GM21576 (cell line): ENCODE data around the gene ZNF608.
A peak's percentile ranks its signal among the peaks of the same experiment; 100 is the strongest.

ENCODE experiments used
- ATAC-seq: cut with Tn5 transposase; IDR thresholded peaks from one replicate; pipeline ENCODE4 v1.9.1; 2021; ENCODE audit warnings: mild to moderate bottlenecking, moderate library complexity; ENCODE audit not compliant: unreplicated experiment

Gene ZNF608

GRCh38 chr5:124755565-124755964 is 9.1 kb upstream of the ZNF608 start:
- ATAC-seq, result no peak

- no peak for ATAC-seq
Observed at GRCh38 chr5:124755041-124755440, 8.6 kb upstream of the ZNF608 start.

DNA sequence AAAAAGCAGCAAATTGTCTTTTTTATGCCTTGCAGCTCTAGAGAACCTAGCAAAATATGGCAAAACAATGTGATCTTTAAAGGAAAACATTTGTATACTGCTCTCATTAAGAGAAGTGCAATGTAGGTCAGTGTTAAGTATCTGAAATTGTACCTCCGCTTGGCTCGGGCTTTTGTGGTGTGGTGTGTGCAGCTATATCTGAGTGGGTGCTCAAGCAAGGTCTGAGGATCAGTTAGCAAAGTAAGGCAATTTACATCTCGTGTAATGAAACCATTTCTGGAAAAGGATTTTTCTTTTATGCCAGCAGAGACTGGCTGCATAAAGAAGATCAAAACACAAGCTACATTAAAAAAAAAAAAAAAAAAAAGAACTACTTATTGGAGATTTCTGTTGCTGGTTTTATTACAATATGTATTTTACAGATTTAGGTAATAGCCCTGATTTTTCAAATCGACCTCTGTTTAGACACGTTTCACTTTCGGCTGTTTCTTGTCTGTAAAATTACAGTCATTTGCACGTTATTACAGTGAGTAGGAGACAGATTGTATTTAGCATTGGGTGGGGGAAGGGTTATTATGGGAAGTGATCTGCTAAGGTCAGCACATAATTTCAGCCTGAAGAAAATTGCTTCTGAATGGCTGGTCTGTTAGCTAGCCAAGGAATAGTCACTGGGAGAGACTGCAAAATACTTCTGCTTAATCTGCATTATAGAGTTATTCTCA is 7.9 kb upstream of the ZNF608 start:
- ATAC-seq, result no peak

DNA sequence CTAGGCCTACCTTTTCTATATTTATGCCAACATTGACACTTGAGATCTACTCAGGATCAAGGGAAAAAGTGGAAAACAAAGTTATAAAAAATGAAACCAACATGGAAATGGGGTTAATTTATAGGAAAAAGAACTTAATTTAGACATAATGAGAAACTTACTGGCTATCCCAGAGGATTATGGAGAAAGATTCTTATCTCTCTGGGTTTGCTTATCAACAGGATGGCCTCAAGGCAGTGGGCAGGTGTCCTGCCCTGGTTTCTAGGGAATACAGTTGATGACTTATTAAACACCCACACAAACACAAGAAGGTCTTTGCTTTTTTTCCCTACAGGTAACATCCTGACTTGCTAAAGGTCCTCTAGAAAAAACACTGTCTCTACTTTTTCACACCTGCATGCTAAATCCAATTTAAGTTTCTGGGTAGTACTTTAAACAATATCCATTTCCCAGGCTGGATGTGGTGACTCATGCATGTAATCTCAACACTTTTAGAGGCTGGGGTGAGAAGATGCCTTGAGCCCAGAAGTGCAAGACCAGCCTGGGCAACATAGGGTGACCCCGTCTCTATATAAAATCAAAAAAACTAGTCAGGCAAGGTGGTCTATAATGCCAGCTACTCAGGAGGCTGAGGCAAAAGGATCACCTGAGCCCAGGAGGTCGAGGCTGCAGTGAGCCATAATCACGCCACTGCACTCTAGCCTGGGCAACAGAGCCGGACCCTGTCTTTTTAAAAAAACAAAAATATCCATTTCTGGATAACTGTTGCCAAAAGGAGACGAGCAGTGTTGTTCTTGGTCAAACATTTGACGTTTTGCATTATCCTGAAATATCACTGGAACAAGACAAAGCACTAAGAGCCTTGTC is 6.6 kb upstream of the ZNF608 start:
- ATAC-seq, result no peak

DNA sequence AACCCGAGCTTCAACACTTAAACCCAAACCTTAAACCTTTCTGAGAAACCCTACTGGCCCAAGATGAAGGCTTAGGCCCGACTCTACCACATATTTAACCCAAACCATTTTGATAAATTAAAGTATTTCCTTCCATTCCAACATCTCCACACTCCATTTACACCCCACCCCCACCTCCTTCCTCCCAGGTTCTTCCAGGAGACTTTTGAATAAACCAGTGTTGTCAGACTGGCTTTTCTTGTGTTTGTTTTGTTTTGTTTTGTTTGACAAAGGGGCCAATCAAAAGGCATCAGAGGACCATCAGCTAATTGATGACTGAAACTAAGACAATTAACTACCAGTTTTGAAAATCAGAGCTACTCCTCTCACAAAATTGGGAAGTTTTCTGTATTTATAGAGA is 4.6 kb upstream of the ZNF608 start:
- ATAC-seq, result no peak

- peak; percentile 87 for ATAC-seq
Observed at GRCh38 chr5:124748687-124749594, 2.5 kb upstream of the ZNF608 start.

GRCh38 chr5:124747791-124748686 is 1.6 kb upstream of the ZNF608 start:
- peak; percentile 59 for ATAC-seq

- ATAC-seq, result no peak
Observed at GRCh38 chr5:124746916-124747790, 714 bp upstream of the ZNF608 start.

DNA sequence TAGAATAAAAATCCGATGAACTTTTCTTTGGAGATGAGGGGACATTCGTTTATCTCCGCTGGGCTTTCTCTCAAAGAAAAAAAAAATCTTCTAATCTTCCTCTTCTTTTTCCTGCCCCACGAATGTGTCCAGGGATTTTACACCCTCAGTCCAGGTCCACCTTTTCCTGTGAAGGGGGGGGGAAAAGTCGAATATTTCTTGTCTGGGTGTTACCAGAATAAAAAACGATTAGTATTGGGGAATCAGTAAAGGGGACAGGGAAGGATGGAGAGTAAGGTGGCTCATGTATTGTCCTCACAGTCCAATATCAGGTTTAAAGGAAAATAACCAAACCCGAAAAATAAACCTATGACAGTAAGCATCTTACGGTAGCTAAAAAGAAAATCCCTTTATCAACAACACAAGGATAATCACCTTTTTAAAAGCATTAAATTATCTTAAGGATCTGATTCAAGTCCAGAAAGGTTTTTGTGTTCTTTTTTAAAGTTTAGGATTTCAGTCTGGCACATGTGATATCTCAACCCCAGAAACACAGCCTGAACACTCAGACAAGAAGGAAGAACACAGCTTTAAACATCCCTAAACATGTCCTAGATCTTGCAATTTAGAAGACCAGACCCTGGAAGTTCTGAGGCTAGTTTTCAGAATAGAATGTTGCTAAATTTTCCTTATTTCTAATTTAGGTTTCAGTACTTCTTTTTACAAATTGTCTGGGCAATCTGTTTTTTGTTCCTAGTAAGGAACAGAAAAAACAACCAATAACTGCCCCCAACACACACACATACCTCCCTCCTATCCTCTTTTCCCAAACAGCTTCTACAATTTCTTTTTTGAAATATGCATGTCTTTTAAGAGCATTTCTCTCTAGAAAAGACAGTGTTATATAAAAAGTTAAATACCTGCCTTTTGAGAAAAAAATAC is 1.2 kb downstream of the ZNF608 start:
- no peak for ATAC-seq

- no peak for ATAC-seq
Observed at GRCh38 chr5:124744170-124744971, 2.1 kb downstream of the ZNF608 start.

GRCh38 chr5:124743602-124744169 is 2.8 kb downstream of the ZNF608 start:
- no peak for ATAC-seq

DNA sequence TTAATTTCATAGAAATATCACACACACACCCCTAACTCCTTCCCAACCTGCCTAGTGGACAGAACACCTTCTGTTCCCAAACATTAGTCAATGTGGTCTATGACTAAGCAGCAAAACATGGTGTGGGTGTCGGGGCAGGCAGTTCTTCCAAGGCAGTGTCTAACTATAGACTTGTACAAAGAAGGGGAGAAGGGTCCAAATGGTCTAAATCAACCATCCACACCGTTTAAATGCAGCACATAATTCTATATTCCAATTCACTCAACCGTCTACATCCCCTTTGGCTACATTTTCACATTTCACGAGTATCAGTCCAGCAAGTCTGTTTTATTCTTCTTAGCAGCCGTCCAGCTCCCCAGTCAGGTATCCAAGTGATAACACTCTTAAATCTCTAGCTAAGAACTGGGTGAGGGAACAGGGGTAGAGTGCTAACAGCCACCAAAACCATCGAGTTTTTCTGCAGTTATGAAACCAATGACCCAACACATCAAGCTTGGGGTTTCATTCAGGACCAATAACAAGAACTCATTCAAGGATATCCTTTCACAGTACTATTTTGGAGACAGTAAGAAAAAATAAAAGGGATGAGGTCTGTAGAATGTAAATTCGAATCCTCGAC is 3.3 kb downstream of the ZNF608 start:
- ATAC-seq, result no peak

DNA sequence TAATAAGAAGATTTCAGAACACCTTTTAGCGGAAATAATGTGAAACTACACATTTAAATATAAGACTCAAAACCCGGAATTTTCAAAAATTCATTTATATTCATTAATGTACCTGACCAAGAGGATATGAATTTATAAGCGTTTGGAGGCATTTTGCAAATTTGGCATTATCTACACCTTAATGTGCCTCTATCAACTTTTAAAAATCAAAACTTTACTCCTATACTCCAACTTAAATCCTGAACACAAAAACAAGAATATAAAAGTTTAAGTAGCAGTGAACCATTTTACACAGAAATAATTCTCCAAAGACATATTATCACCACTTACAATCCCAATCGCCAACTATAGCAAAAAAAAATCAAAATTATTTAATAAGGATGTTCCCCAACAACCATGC is 3.9 kb downstream of the ZNF608 start:
- no peak for ATAC-seq

DNA sequence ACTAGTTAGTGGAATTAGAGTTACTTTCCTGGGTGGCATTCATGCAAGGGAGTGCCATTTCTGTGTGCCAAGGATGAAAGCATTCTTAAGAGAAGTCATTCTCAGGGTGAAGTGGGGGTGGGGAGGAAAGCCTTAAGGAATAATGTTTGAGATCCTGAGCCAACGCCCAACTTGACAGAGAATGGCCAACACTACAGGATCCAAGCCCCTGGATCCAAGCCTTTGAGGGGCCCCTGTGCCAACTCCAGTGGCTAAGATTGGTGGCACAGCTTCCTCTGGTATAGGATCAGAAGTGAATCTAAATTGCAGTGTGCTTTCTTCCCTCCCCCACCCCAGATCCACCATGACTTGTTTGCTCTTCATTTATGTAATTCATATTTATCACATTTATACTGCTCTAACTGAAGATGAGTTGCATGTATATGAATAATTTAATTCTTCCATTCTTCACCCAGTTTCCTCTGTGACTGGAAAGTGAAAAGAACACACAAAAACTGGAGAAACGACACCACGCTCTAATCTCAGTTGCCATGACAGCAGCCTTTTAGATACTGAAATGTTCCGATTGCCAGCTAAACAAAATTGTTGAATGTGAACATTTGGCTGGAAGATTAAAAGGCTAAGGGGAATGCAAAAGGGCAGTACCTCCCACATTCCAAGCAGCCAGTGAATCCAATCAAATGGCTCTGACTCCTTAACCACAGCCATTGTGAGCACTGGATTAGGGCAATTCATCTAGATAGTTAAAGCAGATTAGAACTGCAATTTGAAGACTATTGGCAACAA is 4.5 kb downstream of the ZNF608 start:
- ATAC-seq, result no peak

DNA sequence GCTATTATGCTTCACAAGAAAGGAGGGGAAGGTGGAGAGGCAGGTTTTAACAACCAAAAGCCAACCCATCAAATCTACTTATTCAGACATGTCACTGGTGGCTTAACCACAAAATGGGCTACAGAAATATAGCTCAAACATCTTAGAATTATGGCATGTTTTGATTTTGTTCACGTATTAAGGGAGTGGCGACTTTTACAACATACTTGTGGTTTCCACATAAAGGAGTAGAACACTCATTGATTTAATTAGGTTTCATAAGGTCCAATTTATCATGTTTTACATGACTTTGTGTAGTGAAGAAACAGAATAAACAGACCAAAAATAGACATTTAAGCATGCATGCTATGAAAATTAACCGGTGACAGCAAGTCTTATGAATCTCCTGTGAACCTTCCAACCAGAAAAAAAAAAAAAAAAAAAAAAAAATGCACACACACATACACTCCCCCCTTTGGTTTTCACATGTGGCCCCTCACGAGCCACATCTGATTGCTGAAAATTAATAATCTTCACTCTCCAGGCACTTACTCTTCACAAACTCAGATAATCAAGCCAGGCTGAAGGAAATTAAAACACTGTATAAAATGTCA is 5.4 kb downstream of the ZNF608 start:
- ATAC-seq, result no peak
